NCI-H1048 (cell line): ENCODE data around the gene BRMS1L.
A peak's percentile ranks its signal among the peaks of the same experiment; 100 is the strongest.
"Not testable (repeated sequence)": the region's sequence is repeated elsewhere in the genome, so short reads cannot be mapped to it uniquely, and the experiment has no call there.

Experiments
- DNase-seq: peaks from one replicate; lab custom pipeline; 2025; lab: John Stamatoyannopoulos, UW

Gene BRMS1L, protein sequence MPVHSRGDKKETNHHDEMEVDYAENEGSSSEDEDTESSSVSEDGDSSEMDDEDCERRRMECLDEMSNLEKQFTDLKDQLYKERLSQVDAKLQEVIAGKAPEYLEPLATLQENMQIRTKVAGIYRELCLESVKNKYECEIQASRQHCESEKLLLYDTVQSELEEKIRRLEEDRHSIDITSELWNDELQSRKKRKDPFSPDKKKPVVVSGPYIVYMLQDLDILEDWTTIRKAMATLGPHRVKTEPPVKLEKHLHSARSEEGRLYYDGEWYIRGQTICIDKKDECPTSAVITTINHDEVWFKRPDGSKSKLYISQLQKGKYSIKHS

DNA sequence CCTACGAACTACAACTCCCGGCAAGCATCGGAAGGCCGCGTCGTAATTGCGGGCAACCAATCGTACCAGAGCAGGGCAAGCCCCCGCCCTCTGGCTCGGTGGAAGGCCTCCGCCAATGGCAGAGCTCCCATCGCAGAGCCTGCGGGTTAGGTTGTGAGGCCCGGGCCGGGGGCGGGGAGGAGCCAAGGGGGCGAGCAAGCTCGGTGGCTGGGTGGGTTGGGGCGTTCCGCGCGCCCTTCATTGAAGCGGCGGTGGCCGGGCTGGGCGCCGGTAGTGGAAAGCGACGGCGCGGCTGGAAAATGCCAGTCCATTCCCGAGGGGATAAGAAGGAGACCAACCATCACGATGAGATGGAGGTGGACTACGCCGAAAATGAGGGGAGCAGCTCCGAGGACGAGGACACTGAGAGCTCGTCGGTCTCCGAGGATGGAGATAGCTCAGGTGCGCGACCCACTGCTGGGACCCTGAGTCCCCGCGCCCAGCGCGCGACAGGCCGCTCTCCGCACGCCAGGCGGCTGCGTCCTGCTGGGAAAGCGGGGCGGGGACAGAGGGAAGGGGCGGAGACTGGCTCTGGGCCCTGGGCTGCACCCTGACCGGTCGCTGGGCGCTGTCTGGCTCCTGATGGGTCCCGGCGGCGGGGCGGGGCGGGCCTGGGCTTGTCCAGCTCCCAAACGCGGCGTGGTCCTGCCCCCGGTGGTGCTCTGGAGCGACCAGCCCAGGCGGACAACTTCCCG, at the start of gene BRMS1L:
TSS of gene BRMS1L (plus strand) at position 121 of the 734 bp plus-strand sequence. CDS start at position 300, 179 bp downstream.
- DNase-seq = peak; percentile 97

DNA sequence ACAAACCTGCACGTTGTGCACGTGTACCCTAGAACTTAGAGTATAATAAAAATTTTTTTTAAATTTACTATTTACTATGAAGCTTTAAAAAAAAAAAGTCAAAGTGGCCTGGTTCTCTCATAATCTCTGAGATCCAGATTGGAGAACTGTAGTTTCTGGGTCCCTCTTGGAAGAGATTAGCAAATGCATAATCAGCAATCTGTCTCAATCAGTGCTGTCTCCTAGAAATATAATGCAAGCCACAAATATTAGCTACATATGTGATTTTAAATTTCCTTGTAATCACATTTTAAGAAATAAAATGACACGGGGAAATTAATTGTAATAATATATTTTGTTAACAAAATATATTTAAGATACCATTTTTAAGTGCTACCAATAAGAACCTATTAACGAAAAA, 49.3 kb upstream of the BRMS1L start:
- DNase-seq = no peak

DNA sequence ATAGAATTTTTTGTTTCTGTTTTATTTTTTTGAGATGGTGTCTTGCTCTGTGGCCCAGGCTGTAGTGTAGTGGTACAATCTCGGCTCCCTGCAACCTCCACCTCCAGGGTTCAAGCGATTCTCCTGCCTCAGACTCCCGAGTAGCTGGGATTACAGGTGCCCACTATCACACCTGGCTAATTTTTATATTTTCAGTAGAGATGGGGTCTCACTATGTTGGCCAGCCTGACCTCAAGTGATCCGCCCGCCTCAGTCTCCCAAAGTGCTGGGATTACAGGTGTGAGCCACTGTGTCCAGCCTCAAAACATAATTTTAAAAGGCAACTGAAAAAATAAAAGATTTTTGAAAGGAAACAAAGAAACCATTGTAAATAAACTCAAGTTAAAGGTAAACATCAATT, 48.6 kb upstream of the BRMS1L start:
- not testable (repeated sequence) for DNase-seq

DNA sequence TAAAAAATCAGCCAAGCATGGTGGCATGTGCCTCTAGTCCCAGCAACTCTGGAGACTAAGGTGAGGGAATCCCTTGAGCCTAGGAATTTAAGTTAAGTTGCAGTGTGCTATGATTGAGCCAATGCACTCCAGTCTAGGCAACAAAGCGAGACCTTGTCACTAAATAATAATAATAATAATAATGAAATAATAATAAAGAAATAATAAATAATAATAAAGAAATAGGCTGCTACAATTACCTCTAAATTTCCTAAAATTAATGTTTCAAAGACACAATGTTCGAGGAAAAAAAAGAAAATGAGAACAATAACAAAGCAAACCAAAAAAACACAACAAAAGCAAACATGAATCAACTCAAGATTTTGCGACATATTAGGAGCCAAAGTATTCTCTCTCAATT, 46.8 kb upstream of the BRMS1L start:
- no peak for DNase-seq

DNA sequence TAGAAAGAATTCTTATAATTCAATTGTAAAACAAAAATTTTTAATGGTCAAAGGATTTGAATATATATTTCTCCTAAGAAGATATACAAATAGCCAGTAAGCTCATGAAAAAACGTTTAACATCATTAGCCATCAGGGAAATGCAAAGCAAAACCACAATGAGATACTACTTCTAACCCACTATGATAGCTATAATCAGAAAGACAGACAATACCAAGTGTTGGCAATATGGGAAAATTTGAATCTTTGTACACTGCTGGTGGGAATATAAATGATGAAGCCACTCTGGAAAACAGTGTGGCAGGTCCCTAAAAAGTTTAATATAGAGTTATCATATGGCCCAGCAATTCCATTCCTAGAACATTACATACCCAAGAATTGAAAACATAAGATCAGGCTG, 42.4 kb upstream of the BRMS1L start:
- no peak for DNase-seq

DNA sequence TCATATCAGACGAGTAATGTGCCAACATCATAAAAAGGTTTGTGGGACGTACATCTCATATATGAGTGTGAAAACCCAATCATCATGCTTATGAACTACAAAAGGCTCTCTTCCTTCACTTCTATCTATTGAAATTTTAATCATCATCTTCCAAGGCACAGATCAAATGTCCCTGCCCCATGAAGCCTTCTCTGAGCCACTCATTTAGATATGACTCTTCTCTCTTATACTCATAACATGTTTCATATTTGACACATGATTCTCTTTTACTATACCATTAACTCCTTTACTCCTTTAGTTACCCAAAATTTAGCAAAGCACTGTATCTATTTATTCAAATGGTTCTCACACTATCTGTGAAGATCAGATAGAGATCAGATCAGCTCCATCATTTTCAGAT, 39.3 kb upstream of the BRMS1L start:
- DNase-seq = no peak

DNA sequence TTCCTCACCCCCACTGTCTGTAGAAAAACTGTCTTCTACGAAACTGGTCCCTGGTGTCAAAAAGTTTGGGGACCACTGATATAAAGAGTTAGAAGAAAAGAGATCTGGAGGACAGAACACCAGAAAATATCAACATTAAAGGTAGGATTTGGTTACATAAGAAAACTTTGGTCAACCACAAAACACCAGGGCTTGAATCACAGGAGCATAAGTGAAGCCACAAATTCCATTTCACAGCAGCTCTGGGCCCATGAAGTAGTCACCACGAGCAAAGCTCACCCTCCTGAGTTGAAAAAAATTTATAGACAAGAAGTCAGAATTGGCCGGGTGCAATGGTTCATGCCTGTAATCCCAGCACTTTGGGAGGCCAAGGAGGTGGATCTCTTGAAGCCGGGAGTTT, 36.5 kb upstream of the BRMS1L start:
- no peak for DNase-seq

DNA sequence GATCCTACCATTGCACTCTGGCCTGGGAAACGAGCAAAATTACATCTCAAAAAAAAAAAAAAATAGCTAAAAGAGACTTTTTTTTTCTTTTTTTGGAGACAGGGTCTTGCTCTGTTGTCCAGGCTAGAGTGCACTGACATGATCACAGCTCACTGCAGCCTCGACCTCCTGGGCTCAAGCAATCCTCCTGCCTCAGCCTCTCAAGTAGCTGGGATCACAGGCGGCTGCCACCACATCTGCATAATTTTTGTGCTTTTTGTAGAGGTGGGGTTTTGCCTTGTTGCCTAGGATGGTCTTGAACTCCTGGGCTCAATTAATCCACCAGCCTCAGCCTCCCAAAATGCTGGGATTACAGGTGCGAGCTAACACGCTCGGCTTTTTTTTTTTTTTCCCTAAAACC, 28.3 kb upstream of the BRMS1L start:
- no peak for DNase-seq

DNA sequence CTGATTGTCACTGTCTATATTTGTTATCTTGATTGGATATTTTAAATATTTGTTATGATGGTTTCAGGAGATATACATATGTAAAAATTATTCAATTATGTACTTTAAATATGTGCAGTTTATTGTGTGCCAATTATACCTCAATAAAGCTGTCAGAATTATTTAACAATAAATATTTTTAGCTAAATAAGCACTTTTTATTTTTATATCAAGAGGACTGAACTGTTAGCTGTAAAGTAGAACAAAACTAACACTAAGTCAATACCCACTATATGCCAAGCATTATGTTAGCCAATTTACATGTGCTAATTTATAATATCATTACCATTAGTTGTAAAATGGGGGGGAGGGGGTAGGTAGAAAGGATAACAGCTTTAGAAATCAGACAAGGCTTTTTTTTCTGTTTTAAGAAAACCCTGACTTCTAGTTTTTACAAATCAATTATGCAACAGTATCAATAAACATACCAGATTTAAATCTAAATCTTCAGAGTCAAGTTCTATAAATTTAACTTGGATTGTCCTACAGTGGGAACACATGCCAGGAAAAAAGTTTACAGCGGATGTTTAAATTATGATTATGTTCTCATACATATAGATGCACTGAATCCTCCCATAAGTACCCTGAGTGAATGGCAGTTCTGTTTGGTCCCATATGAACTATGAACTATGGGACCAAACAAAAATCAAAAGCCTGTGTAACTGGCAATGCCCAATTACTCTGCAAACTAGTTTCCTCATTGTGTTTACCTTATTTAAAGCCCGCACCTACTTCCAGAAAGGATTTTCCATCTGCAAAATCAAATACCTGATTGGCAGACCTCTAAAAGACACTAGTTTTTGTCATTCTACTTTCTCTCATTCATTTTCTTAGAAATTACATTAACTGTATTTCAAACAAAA, 19.9 kb upstream of the BRMS1L start:
- DNase-seq = no peak

DNA sequence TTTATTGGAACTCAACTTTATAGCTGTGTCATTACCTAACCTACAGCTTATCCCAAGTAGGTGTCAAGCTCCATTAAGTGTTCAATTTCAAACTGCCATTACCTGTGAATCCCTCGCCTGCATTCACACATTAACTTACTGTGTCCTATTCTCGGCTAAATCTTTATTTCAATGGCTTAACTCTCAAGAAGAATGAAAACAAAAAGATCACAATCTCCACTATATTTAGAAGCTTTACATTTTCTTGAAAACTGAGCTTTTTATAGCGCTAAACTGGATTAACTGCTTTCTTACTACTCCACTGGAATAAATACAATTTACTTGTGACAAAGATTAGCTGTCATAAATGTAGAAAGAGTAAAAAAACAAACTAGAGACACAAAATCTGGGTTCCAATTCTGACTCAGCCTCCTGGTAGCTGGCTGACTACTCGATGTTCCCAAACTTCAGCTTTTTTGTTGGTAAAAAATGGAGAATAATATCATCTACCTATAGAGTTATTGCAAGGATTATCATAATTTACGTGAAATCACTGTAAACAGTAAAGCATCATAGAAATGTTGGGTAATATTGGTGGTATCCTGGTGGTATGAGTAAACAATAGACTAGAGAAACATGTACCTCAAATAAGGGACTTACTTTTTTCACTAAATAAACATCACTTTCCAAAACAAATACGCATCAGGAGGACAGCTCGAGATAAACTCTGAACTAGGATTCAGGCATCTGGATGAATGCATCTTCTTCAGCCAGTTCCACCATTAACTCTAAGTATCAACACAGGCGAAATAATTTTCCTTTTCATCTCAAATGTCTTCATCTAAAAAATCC, 18.8 kb upstream of the BRMS1L start:
- no peak for DNase-seq

DNA sequence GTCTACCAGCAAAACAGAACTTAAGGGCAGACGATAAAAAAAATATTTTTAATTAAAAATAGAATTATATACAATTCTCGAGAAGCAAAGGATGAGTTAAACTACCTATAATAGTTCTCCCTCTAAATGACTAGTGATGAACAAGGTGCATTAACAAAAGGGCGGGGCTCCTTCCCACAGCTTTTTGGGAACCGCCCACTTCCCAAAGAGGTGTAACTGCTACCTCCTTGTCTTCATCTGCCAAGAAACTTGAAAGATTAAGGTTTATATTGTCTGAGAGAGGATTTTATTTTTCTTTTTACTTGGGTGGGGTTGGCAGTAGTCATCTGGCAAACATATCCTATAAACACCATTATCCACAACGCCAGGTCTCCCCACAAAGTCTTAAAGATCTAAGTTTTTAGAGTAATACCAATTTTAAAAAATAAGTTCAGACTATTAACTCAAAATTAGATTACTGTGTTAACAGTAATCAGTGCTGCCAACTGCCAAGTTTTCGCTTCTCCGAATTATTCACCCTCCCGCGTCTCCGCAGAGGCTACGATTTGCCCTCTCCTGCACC, 18.0 kb upstream of the BRMS1L start:
- no peak for DNase-seq

DNA sequence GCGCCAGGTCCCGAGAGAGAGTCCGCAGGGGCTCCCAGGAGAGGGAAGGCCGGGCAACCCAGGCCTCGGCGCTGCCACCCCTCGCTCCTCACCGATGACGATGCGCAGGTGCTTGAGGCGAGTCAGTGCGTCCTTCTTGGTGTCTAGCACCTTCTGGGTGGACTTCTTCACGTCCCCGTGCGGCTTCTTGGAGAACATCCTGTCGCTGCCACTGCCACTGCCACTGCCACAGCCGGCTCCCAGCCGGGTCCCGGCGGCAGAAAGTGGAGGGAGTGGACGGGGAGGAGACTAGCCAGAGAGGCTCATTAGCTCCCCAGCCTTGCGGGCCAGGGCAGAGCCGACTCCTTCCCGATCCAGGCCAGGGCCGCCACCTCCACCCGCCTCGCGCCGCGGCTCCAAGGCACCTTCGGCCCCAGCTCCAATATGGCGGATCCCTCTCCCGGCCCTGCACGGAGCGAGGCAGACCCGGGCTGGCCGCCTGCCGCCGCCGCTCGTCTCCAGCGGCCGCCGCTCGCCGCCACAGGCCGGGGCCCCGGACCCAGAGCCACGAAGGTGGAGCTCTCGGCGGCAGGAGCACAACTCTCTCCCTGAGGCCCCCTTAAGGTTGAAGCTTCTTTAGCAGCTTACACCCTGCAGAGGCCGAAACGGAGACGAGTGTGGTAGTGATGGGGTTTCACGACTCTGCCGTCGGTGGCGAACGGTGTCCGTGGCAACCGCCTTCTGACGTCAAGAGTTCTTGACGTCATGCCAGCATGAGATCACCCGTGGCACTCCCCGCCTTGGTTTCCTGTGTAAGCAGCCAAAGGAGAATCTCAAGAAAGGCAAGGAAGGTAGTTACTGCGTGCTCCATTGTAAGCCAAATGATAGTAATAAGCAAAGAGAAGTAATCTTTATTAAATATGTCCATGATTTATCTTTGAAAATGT, 17.2 kb upstream of the BRMS1L start, which contains the start of gene RALGAPA1:
TSS of gene RALGAPA1 (minus strand) at position 658 of the 926 bp plus-strand sequence. CDS start at position 198, 460 bp downstream.
- DNase-seq = peak; percentile 83

DNA sequence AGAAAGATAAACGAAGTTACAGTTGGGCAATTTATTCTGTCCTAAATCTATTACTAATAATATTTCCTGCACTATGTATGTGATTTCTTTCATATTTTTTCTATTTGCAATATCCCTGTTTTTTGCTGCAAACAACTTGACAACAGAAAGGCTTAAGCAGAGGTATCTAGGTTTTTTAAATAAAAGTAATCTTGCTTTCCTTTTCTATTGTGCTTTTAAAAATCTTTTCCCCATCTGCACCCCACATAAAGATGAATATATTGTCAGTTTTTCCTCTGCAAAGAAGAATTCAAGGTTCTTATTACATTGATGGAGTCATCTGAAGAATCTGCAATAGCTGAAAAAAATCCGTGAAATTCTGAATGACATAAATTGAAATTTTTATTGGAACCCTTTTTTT, 16.5 kb upstream of the BRMS1L start:
- no peak for DNase-seq

DNA sequence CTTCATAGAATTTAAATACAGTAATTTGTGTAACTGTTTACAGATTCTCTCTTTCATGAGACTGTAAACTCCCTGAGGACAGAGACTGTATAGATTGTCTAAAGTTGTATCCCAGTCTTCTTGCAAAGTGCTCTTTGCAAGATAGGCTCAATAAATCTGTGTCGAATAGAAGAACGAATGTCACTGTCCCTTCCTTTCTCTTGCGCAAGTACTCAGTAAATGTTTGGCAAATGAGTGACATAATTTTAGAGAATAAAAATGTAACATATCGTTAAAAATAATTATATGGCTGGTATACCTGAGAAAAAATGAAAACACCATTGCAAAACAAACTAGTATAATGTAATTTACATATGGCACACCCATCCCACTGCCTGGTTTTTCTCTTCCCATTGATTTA, 15.2 kb upstream of the BRMS1L start:
- DNase-seq = no peak

DNA sequence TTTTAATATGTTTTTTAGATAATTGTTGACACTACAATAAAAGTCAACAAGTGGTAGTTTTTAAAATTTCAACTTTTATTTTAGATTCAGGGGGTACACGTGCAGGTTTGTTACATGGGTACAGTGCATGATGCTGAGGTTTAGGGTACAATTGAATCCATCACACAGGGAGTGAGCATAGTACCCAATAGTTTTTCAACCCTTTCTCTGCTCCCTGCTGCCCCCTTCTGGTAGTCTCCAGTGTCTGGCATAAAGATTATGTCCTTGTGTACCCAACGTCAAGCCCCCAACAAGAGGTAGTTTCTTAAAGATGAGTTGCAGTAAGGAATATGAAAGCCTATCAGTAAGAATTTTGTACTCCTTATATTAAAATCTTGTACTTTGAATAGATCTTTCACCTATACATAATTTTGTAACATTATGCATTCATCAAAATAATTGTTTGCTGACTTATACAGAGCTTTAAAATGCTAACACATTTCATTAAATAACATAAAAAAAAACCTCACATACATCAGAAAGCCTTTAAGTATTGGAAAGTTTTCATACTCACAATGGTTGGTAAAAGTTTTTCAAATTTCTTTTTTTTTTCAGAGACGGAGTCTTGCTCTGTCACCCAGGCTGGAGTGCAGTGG, 11.7 kb upstream of the BRMS1L start:
- peak; percentile 19 for DNase-seq

DNA sequence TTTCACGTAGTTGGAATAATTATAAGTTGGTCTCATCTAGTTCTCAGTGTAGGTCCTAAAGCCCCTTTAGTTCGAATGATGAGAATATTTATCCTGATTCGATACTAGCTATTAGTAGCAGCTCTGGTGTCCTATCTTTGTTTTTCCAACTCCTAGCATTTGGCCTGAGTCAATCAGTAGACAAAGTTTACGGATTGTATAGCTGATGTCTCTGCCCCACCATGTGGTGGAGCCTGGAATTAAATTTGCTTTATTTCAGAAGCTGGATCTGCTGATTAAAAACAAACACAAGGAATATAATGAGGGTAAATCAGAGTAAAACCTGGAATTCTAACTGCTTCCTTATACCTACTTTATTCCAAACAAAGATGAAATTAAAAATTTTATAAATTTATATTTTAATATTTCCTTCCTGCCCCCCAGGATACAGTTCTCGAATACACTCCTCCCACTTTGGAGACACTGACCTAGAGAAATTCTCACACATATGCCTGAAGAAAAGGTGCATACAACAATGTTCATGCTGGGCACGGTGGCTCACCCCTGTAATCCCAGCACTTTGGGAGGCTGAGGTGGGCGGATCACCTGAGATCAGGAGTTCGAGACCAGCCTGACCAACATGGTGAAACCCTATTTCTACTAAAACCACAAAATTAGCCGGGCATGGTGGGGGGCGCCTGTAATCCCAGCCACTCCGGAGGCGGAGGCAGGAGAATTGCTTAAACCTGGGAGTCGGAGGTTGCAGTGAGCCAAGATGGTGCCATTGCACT, 7.6 kb upstream of the BRMS1L start:
- DNase-seq = no peak

DNA sequence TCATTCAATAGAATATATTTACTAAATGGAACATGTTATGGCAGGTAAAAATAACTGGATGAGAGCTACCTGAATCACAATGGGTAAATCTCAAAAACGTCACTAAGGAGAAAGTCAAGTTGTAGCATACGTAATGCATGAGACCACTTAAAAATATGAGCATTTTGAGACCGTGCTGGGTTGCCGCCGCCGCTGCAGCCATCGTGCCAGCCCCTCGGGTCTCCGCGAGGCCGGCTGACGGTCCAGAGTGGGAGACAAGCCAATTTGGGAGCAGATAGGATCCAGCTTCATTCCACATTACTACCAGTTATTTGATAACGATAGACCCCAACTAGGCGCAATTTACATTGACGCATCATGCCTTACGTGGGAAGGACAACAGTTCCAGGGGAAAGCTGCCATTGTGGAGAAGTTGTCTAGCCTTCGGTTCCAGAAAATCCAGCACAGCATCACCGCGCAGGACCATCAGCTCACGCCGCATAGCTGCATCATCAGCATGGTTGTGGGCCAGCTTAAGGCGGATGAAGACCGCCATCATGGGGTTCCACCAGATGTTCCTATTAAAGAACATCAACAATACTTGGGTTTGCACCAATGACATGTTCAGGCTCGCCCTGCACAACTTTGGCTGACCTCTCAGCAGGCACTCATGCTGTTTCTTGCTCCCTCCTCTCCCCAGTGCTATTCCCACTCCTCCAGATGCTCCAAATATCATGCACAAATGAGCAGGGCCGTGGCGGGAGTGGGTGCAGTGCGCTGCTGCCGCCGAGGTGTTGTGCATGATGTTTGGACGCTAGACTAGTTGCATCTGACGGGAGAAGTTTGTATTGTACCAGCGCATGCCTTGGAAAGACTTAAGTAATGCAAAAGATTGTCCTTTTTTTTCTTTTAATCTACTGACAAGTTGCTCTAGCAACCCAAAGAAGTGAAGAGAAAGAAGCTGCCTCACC, 6.3 kb upstream of the BRMS1L start:
- no peak for DNase-seq
